ENCODE results near the gene IPMK.

DNA sequence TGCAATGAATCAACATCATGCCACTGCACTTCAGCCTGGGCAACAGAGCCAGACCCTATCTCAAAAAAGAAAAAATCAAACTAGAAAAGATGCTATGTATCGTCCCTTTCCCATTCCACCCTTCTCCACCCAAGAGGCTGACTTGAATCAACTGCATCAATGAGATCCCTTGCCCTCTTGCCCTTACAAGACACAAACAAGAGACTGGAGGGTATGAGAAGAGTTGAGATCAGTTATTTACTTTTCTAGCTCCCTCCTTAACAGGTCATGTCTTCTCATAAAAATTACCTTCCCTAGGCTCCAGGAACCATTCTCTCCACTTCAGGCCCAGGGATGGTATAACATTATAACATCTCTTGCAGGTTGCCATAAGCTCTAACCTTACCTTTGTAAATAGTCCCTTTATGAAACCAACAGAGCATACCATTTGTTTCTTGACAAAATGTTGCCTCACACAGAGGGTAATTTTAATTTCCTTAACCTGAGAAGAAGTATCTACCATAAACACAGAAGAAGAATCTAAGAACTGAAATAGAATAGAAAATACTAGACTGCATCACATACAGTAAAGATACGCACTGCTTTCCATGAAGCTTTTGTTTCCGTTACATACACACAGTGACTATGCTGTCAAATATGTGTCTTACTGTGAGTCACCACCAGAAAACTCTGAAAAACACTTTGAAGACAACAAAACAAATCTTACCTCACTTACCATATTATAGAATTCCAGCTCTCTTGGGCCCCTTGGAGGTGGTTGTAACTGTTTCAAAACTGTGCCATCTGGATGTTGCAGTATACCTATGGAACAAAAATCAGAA, 30.5 kb downstream of the IPMK start:
- TF ChIP-seq, protein P1, sequence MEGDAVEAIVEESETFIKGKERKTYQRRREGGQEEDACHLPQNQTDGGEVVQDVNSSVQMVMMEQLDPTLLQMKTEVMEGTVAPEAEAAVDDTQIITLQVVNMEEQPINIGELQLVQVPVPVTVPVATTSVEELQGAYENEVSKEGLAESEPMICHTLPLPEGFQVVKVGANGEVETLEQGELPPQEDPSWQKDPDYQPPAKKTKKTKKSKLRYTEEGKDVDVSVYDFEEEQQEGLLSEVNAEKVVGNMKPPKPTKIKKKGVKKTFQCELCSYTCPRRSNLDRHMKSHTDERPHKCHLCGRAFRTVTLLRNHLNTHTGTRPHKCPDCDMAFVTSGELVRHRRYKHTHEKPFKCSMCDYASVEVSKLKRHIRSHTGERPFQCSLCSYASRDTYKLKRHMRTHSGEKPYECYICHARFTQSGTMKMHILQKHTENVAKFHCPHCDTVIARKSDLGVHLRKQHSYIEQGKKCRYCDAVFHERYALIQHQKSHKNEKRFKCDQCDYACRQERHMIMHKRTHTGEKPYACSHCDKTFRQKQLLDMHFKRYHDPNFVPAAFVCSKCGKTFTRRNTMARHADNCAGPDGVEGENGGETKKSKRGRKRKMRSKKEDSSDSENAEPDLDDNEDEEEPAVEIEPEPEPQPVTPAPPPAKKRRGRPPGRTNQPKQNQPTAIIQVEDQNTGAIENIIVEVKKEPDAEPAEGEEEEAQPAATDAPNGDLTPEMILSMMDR (tag by site-specific recombination; IDR thresholded peaks at IDR 0.05), result no peak
- TF ChIP-seq, protein P2, sequence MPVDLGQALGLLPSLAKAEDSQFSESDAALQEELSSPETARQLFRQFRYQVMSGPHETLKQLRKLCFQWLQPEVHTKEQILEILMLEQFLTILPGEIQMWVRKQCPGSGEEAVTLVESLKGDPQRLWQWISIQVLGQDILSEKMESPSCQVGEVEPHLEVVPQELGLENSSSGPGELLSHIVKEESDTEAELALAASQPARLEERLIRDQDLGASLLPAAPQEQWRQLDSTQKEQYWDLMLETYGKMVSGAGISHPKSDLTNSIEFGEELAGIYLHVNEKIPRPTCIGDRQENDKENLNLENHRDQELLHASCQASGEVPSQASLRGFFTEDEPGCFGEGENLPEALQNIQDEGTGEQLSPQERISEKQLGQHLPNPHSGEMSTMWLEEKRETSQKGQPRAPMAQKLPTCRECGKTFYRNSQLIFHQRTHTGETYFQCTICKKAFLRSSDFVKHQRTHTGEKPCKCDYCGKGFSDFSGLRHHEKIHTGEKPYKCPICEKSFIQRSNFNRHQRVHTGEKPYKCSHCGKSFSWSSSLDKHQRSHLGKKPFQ (tag by site-specific recombination; IDR thresholded peaks at IDR 0.05), result no peak
- no peak for TF ChIP-seq ZIC2 (tag by site-specific recombination; IDR thresholded peaks at IDR 0.05)

Measured in HEK293 (cell line).